HCT116 (cell line): ENCODE results near the gene SPEM3. TPM values are rescaled to one million over a fixed set of nuclear protein-coding genes. Genes with fewer than 3 reads are reported as not detected.

ENCODE experiments used
- ATAC-seq: fragments of 200-7000 bp; cut with Tn5 transposase; 2 replicates; pipeline ENCODE4 v1.9.1; 2020; ENCODE audit warnings: mild to moderate bottlenecking, moderate library complexity
- BruUV-seq: library from RNA; stranded (reverse); fragments of 400-500 nt; replicated peaks from 2 replicates; lab custom pipeline; 2021; lab: Mats Ljungman, UMichigan
- CTCF ChIA-PET: fragments of 300-600 bp; sonication (Branson Sonifier 250); formaldehyde crosslinking; loops from one replicate; lab custom pipeline; 2021; ENCODE audit warnings: antibody characterized with exemption; lab: Charles Lee
- POLR2A ChIA-PET: fragments of 300-600, 350-600 bp; sonication (Branson Sonifier 250); formaldehyde crosslinking; loops from one replicate; lab custom pipeline; 2021; ENCODE audit warnings: antibody characterized with exemption; lab: Charles Lee
- RAD21 ChIA-PET, 2 experiments: fragments of 300-600 bp; sonication (Branson Sonifier 250); formaldehyde crosslinking; loops; one replicate each; lab custom pipeline; 2023; ENCODE audit warnings: low total read pairs in 2 of 2; ENCODE audit not compliant: uncharacterized antibody in 2 of 2, unreplicated experiment in 2 of 2, low non-redundant PET in 1 of 2; lab: Charles Lee
- DNase-seq: peaks from one replicate; pipeline ENCODE4 v3.0.0-alpha.2; 2010; ENCODE audit warnings: low read depth, low spot score
- H2AFZ ChIP-seq: fragments of 200-600 bp; shearing (Covaris generic), sonication (generic); 2 replicates; pipeline ENCODE4 v1.6.1; 2017; ENCODE audit warnings: low read depth, mixed run types, mixed read lengths, antibody characterized with exemption, low read length; ENCODE audit not compliant: poor library complexity, severe bottlenecking
- H3K27ac ChIP-seq: 2 replicates; pipeline ENCODE4 v1.5.1; 2012; ENCODE audit warnings: low read depth, low read length
- H3K27me3 ChIP-seq: fragments of 200-600 bp; sonication (generic); 2 replicates; pipeline ENCODE4 v1.6.1; 2016; ENCODE audit warnings: mixed run types, low read length, mixed read lengths; ENCODE audit not compliant: insufficient read depth
- H3K36me3 ChIP-seq, 2 experiments: fragments of 200-500 bp in 1 of 2; fragments of 200-600 bp in 1 of 2; sonication (Bioruptor generic) in 1 of 2; sonication (generic) in 1 of 2; 2 replicates each; pipeline versions ENCODE4 v1.5.1 to v1.6.1; 2014 to 2016; ENCODE audit warnings: low read length in 2 of 2, inconsistent platforms in 1 of 2, mixed read lengths in 1 of 2, mixed run types in 1 of 2; ENCODE audit not compliant: insufficient read depth in 2 of 2, control insufficient read depth in 1 of 2
- H3K4me1 ChIP-seq, 2 experiments: fragments of 200-600 bp in 1 of 2; sonication (generic) in 1 of 2; 2 replicates each; pipeline versions ENCODE4 v1.5.1 to v1.6.1; 2012 to 2017; ENCODE audit warnings: low read length in 2 of 2, inconsistent platforms in 1 of 2, mild to moderate bottlenecking in 1 of 2, mixed read lengths in 1 of 2, mixed run types in 1 of 2, moderate library complexity in 1 of 2; ENCODE audit not compliant: insufficient read depth in 2 of 2, control insufficient read depth in 1 of 2
- H3K4me2 ChIP-seq: fragments of 200-600 bp; sonication (generic); 2 replicates; pipeline ENCODE4 v1.6.1; 2017; ENCODE audit warnings: mixed run types, low read length, mixed read lengths
- H3K4me3 ChIP-seq, 2 experiments: fragments of 200-600 bp in 1 of 2; sonication (generic) in 1 of 2; replicated peaks in 1 of 2; 2 replicates each; pipeline ENCODE4 v1.5.1; 2011 to 2016; ENCODE audit warnings: low read length in 2 of 2, control low read depth in 1 of 2, low read depth in 1 of 2, mild to moderate bottlenecking in 1 of 2, mixed read lengths in 1 of 2, mixed run types in 1 of 2
- H3K79me2 ChIP-seq: fragments of 200-600 bp; sonication (generic); 2 replicates; pipeline ENCODE4 v1.6.1; 2017; ENCODE audit warnings: mild to moderate bottlenecking, mixed run types, low read length, moderate library complexity, mixed read lengths; ENCODE audit not compliant: insufficient read depth
- H3K9ac ChIP-seq: fragments of 200-600 bp; sonication (generic); 2 replicates; pipeline ENCODE4 v1.6.1; 2016; ENCODE audit warnings: low read length, mixed read lengths
- H3K9me2 ChIP-seq: fragments of 200-600 bp; sonication (generic), shearing (Covaris generic); 2 replicates; pipeline ENCODE4 v1.6.1; 2017; ENCODE audit warnings: mixed run types, mild to moderate bottlenecking, moderate library complexity; ENCODE audit not compliant: insufficient read depth
- H3K9me3 ChIP-seq, 2 experiments: fragments of 200-500 bp in 1 of 2; fragments of 200-600 bp in 1 of 2; sonication (Bioruptor generic) in 1 of 2; sonication (generic) in 1 of 2; 2 replicates each; pipeline ENCODE4 v1.6.1; 2014 to 2017; ENCODE audit warnings: low read length in 2 of 2, mixed read lengths in 2 of 2, inconsistent platforms in 1 of 2, low read depth in 1 of 2, mild to moderate bottlenecking in 1 of 2, mixed run types in 1 of 2, moderate library complexity in 1 of 2; ENCODE audit not compliant: control insufficient read depth in 1 of 2, insufficient read depth in 1 of 2
- H4K20me1 ChIP-seq: fragments of 200-600 bp; sonication (generic), shearing (Covaris generic); 2 replicates; pipeline ENCODE4 v1.6.1; 2017; ENCODE audit warnings: mixed run types, mild to moderate bottlenecking, moderate library complexity; ENCODE audit not compliant: insufficient read depth
- CBX3 ChIP-seq: IDR thresholded peaks from 2 replicates; pipeline ENCODE4 v1.6.1; 2012; ENCODE audit warnings: low read depth
- CEBPB ChIP-seq: IDR thresholded peaks from 2 replicates; pipeline ENCODE4 v1.6.1; 2012; ENCODE audit warnings: low read depth
- CTCF ChIP-seq, 3 experiments: fragments of 200-600 bp in 1 of 3; sonication (generic) in 1 of 3; IDR thresholded peaks in 2 of 3; conservative IDR thresholded peaks in 1 of 3; 2 replicates each; pipeline ENCODE4 v1.5.1; 2012 to 2017; ENCODE audit warnings: low read depth in 2 of 3, low read length in 2 of 3, antibody characterized with exemption in 1 of 3, borderline replicate concordance in 1 of 3, control low read depth in 1 of 3, mild to moderate bottlenecking in 1 of 3, mixed read lengths in 1 of 3, mixed run types in 1 of 3, moderate library complexity in 1 of 3; ENCODE audit not compliant: insufficient read depth in 1 of 3
- ELF1 ChIP-seq: IDR thresholded peaks from 2 replicates; pipeline ENCODE4 v1.6.1; 2012; ENCODE audit warnings: low read depth, borderline replicate concordance
- EZH2 ChIP-seq: fragments of 200-600 bp; sonication (generic); IDR thresholded peaks from 2 replicates; pipeline ENCODE4 v1.6.1; 2017; ENCODE audit warnings: antibody characterized with exemption, mixed run types
- FOSL1 ChIP-seq: IDR thresholded peaks from 2 replicates; pipeline ENCODE4 v1.6.1; 2012; ENCODE audit warnings: low read depth
- MAX ChIP-seq: IDR thresholded peaks from 2 replicates; pipeline ENCODE4 v1.6.1; 2012
- RAD21 ChIP-seq: IDR thresholded peaks from 2 replicates; pipeline ENCODE4 v1.6.1; 2012; ENCODE audit warnings: low read depth, mild to moderate bottlenecking
- REST ChIP-seq: IDR thresholded peaks from 2 replicates; pipeline ENCODE4 v1.6.1; 2012; ENCODE audit warnings: low read depth
- SP1 ChIP-seq: IDR thresholded peaks from 2 replicates; pipeline ENCODE4 v1.6.1; 2012; ENCODE audit warnings: low read depth
- TCF7L2 ChIP-seq: IDR thresholded peaks from 2 replicates; pipeline ENCODE4 v1.7.0; 2011; ENCODE audit warnings: borderline replicate concordance, inconsistent platforms; ENCODE audit not compliant: insufficient read depth, insufficient read length; ENCODE audit errors: extremely low read depth
- YY1 ChIP-seq: IDR thresholded peaks from 2 replicates; pipeline ENCODE4 v1.6.1; 2011; ENCODE audit warnings: low read length, low read depth, moderate library complexity, mild to moderate bottlenecking; ENCODE audit not compliant: insufficient replicate concordance; ENCODE audit errors: extremely low read depth
- ZBTB33 ChIP-seq: IDR thresholded peaks from 2 replicates; pipeline ENCODE4 v1.6.1; 2011; ENCODE audit warnings: mild to moderate bottlenecking, low read length, moderate library complexity; ENCODE audit not compliant: insufficient replicate concordance; ENCODE audit errors: extremely low read depth
- ZFX ChIP-seq: fragments of 450-650 bp; IDR thresholded peaks from 2 replicates; pipeline ENCODE4 v1.6.1; 2017
- intact Hi-C: fragments of 100-400 bp; cut with micrococcal nuclease; formaldehyde crosslinking; loops from 2 replicates; pipeline ENCODE4 v1.10.0; 2022
- total RNA-seq: library from RNA; stranded (reverse); gene quantifications from one replicate; pipeline ENCODE4 v1.2.1, GENCODE V29; 2021; ENCODE audit not compliant: unreplicated experiment

Gene SPEM3
- total RNA-seq, 1 experiment from 2014 or later = not detected

GRCh38 chr17:7414837-7415236 is 13.8 kb upstream of the SPEM3 start (continued):
- TF ChIP-seq ZBTB33 = no peak
- TF ChIP-seq YY1 = no peak
- no peak for TF ChIP-seq CBX3

- no peaks in the 10 kb centered on the region for H3K9me3 ChIP-seq
- H3K9me2 ChIP-seq = no peaks in the 10 kb centered on the region
- TF ChIP-seq CEBPB = no peak
- TF ChIP-seq RAD21 = no peak
- TF ChIP-seq FOSL1 = no peak
- no peak for TF ChIP-seq ZBTB33
- TF ChIP-seq CTCF (IDR thresholded peaks at IDR 0.05 in 2 of 3, conservative IDR thresholded peaks at IDR 0.05 in 1 of 3; ENCODE audit: borderline replicate concordance in 1 of 3, insufficient read depth in 1 of 3, low read depth in 2 of 3, low read length in 2 of 3) = no peak
- no peak for TF ChIP-seq REST
- TF ChIP-seq MAX = no peak
- TF ChIP-seq EZH2 = no peak
- no peak for TF ChIP-seq ZFX
- TF ChIP-seq SP1 = no peak
- no peak for TF ChIP-seq TCF7L2
- TF ChIP-seq ELF1 = no peak
- TF ChIP-seq YY1 = no peak
- TF ChIP-seq, all 23 proteins: peak for 0
- no peaks in the 10 kb centered on the region for H4K20me1 ChIP-seq
- DNase-seq (no peak), ATAC-seq (no peak)
- intact Hi-C loops = no loop called here
- H3K4me3 ChIP-seq = no peak overlapping the region
- no peaks in the 10 kb centered on the region for H3K27me3 ChIP-seq
- H3K4me1 ChIP-seq = peaks cover 0 to 3% of the 10 kb centered on the region in 2 experiments; a peak in 1 of 4 replicates
- no peaks in the 10 kb centered on the region for H3K79me2 ChIP-seq
- no TSS peak for BruUV-seq
- POLR2A ChIA-PET = no interaction called here
- no peak overlapping the region for H3K4me2 ChIP-seq
- H3K9ac ChIP-seq = no peak overlapping the region
- H3K36me3 ChIP-seq = peaks cover 0 to 3% of the 10 kb centered on the region in 2 experiments; a peak in 1 of 4 replicates
- H2AFZ ChIP-seq = no peak overlapping the region
- CTCF ChIA-PET = no interaction called here
- RAD21 ChIA-PET = no interaction called here
- H3K27ac ChIP-seq = no peak overlapping the region
Measured at GRCh38 chr17:7415784-7416183, 12.9 kb upstream of the SPEM3 start.
